Astrocyte (in vitro differentiated cells and primary cell): ENCODE results near the gene MTUS2. TPM values are rescaled to one million over a fixed set of nuclear protein-coding genes. Genes with fewer than 3 reads are reported as not detected.

Experiments used
- DNase-seq: peaks from one replicate; pipeline ENCODE4 v3.0.0-alpha.2; 2010; ENCODE audit warnings: low read depth
- FAIRE-seq: peaks from 2 replicates; lab custom pipeline; 2011; peaks lifted over from hg19 to GRCh38; lab: Jason Lieb, UNC
- H2AFZ ChIP-seq: 2 replicates; pipeline ENCODE4 v1.6.0; 2012; ENCODE audit warnings: low read depth, low read length, inconsistent platforms
- H3K27ac ChIP-seq: 2 replicates; pipeline ENCODE4 v1.5.1; 2011; ENCODE audit warnings: low read depth, low read length, inconsistent platforms
- H3K27me3 ChIP-seq: 2 replicates; pipeline ENCODE4 v1.6.0; 2011; ENCODE audit warnings: low read length, inconsistent platforms; ENCODE audit not compliant: insufficient read depth
- H3K36me3 ChIP-seq: 2 replicates; pipeline ENCODE4 v1.5.1; 2011; ENCODE audit warnings: low read length, inconsistent platforms; ENCODE audit not compliant: insufficient read depth
- H3K4me1 ChIP-seq: 2 replicates; pipeline ENCODE4 v1.5.1; 2011; ENCODE audit warnings: low read length, inconsistent platforms; ENCODE audit not compliant: insufficient read depth
- H3K4me2 ChIP-seq: 2 replicates; pipeline ENCODE4 v1.6.0; 2012; ENCODE audit warnings: low read length, inconsistent platforms
- H3K4me3 ChIP-seq: 2 replicates; pipeline ENCODE4 v1.5.1; 2011; ENCODE audit warnings: low read depth, mild to moderate bottlenecking, low read length, inconsistent platforms; ENCODE audit not compliant: insufficient read depth
- H3K79me2 ChIP-seq: 2 replicates; pipeline ENCODE4 v1.6.0; 2012; ENCODE audit warnings: mild to moderate bottlenecking, low read length, inconsistent platforms; ENCODE audit not compliant: insufficient read depth
- H3K9ac ChIP-seq: 2 replicates; pipeline ENCODE4 v1.6.0; 2012; ENCODE audit warnings: mild to moderate bottlenecking, low read length, inconsistent platforms
- H3K9me3 ChIP-seq: 2 replicates; pipeline ENCODE4 v1.5.1; 2012; ENCODE audit warnings: low read depth, mild to moderate bottlenecking, low read length, inconsistent platforms; ENCODE audit not compliant: insufficient read depth
- H4K20me1 ChIP-seq: 2 replicates; pipeline ENCODE4 v1.6.0; 2012; ENCODE audit warnings: low read length, inconsistent platforms; ENCODE audit not compliant: insufficient read depth
- H3K27ac Mint-ChIP-seq: one replicate; pipeline ENCODE4 v1.8.0; 2021; ENCODE audit warnings: mild to moderate bottlenecking, mixed read lengths; ENCODE audit not compliant: unreplicated experiment
- H3K27me3 Mint-ChIP-seq: one replicate; pipeline ENCODE4 v1.8.0; 2021; ENCODE audit warnings: low read depth, mixed read lengths; ENCODE audit not compliant: unreplicated experiment
- H3K36me3 Mint-ChIP-seq: one replicate; pipeline ENCODE4 v1.8.0; 2021; ENCODE audit warnings: low read depth, mixed read lengths; ENCODE audit not compliant: unreplicated experiment
- H3K4me1 Mint-ChIP-seq: one replicate; pipeline ENCODE4 v1.8.0; 2021; ENCODE audit warnings: low read depth, mixed read lengths; ENCODE audit not compliant: unreplicated experiment
- H3K4me3 Mint-ChIP-seq: one replicate; pipeline ENCODE4 v1.8.0; 2021; ENCODE audit warnings: mild to moderate bottlenecking, moderate library complexity, mixed read lengths; ENCODE audit not compliant: unreplicated experiment
- H3K9me3 Mint-ChIP-seq: one replicate; pipeline ENCODE4 v1.8.0; 2021; ENCODE audit warnings: mild to moderate bottlenecking, mixed read lengths; ENCODE audit not compliant: unreplicated experiment
- CTCF ChIP-seq: IDR thresholded peaks from 2 replicates; pipeline ENCODE4 v1.5.1; 2011; ENCODE audit warnings: low read depth, mild to moderate bottlenecking, inconsistent platforms, low read length, moderate library complexity; ENCODE audit not compliant: insufficient read depth
- EZH2 ChIP-seq: IDR thresholded peaks from 2 replicates; pipeline ENCODE4 v1.6.1; 2012; ENCODE audit warnings: mild to moderate bottlenecking, low read length, inconsistent platforms; ENCODE audit not compliant: insufficient read depth
- total RNA-seq: library from RNA; stranded (reverse); gene quantifications from 2 replicates; pipeline ENCODE4 v1.2.1, GENCODE V29; 2021

The MTUS2 gene
- total RNA-seq, 1 donor from 2014 or later, result 0.50 TPM

GRCh38 chr13:29100758-29101157, 280.6 kb downstream of the MTUS2 start:
- Histone ChIP-seq H3K9ac (no peak overlapping the region), H3K4me1 (no peaks in the 10 kb centered on the region), H3K27ac (no peak overlapping the region), H2AFZ (no peak overlapping the region), H3K9me3 (no peaks in the 10 kb centered on the region), H3K79me2 (no peaks in the 10 kb centered on the region), H3K36me3 (no peaks in the 10 kb centered on the region), H3K27me3 (no peaks in the 10 kb centered on the region), H3K4me2 (no peak overlapping the region), H4K20me1 (no peaks in the 10 kb centered on the region), H3K4me3 (no peak overlapping the region)
- DNase-seq (no peak), FAIRE-seq (no peak)
- Mint-ChIP-seq H3K27ac (no peak overlapping the region), H3K4me1 (peaks cover 18% of the 10 kb centered on the region), H3K27me3 (no peaks in the 10 kb centered on the region), H3K9me3 (peaks cover 3% of the 10 kb centered on the region), H3K36me3 (no peaks in the 10 kb centered on the region), H3K4me3 (no peak overlapping the region)
- TF ChIP-seq EZH2 (no peak), CTCF (no peak)

GRCh38 chr13:29101409-29101808, 281.3 kb downstream of the MTUS2 start:
- no peak for FAIRE-seq
- Mint-ChIP-seq H3K4me1 (peaks cover 18% of the 10 kb centered on the region), H3K36me3 (no peaks in the 10 kb centered on the region), H3K4me3 (no peak overlapping the region), H3K9me3 (peaks cover 3% of the 10 kb centered on the region), H3K27me3 (no peaks in the 10 kb centered on the region), H3K27ac (no peak overlapping the region)
- Histone ChIP-seq H3K4me3 (no peak overlapping the region), H3K4me2 (no peak overlapping the region), H3K9ac (no peak overlapping the region), H3K79me2 (no peaks in the 10 kb centered on the region), H3K27me3 (no peaks in the 10 kb centered on the region), H3K36me3 (no peaks in the 10 kb centered on the region), H2AFZ (no peak overlapping the region), H4K20me1 (no peaks in the 10 kb centered on the region), H3K4me1 (no peaks in the 10 kb centered on the region), H3K27ac (no peak overlapping the region), H3K9me3 (no peaks in the 10 kb centered on the region)
- TF ChIP-seq EZH2, result no peak
- TF ChIP-seq CTCF, result no peak
- DNase-seq, result no peak

DNA sequence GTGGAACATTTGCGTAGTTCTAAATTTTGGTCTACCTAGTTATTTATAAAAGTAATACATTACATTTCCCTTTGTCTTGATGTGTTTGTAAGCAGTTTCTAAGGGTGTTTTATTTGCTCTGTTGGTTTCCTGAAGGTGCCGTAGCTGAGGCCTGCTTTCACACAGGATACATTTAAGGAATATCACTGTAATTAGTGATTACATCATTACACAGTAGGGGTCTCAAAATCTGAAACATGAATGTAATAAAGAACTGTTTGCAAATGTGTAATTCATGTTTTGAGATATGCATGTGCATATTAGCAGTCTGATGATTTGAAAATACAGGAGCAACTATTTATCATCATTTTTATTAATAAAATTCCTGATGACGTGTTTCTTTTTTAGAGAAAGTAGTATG, 281.8 kb downstream of the MTUS2 start:
- Histone ChIP-seq H3K27me3 (no peaks in the 10 kb centered on the region), H3K9ac (no peak overlapping the region), H4K20me1 (no peaks in the 10 kb centered on the region), H2AFZ (no peak overlapping the region), H3K4me2 (no peak overlapping the region), H3K4me1 (no peaks in the 10 kb centered on the region), H3K79me2 (no peaks in the 10 kb centered on the region), H3K4me3 (no peak overlapping the region), H3K36me3 (no peaks in the 10 kb centered on the region), H3K9me3 (no peaks in the 10 kb centered on the region), H3K27ac (no peak overlapping the region)
- FAIRE-seq (no peak), DNase-seq (no peak)
- TF ChIP-seq CTCF (no peak), EZH2 (no peak)
- no peaks in the 10 kb centered on the region for H3K27me3 Mint-ChIP-seq
- no peaks in the 10 kb centered on the region for H3K36me3 Mint-ChIP-seq
- no peaks in the 10 kb centered on the region for H3K9me3 Mint-ChIP-seq
- H3K4me3 Mint-ChIP-seq, result no peak overlapping the region
- H3K4me1 Mint-ChIP-seq, result peaks cover 23% of the 10 kb centered on the region
- no peak overlapping the region for H3K27ac Mint-ChIP-seq
